Measurements from ENCODE around the gene UBL5.
"Not testable (repeated sequence)": the region's sequence is repeated elsewhere in the genome, so short reads cannot be mapped to it uniquely, and the experiment has no call there.

The UBL5 gene

DNA sequence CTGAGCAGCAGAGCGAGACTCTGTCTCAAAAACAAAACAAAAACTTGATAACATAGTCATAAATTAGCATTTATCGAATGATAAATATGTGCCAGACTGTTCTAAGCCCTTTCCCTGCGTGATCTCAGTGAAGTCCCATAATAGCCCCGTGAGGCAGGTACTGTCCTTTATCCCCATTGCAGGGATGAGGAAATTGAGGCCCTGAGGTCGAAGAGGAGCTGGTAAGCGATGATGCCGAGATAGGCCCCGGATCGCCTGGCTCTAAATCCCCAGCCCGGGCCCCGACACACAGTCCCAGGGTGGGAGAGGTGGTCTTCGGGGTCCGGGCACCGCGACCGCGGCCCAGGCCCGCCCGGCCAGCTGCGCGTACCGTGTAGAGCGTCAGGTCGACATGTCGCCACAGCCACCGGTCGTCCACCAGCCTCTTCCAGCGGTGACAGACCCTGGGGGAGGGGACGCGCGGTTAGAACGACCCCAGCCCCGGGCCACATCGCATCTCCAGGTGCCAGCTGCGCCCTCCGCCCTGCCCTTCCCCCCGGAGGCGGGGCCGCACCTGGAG, 9.5 kb upstream of the UBL5 start:
- DNase-seq: no peak

DNA sequence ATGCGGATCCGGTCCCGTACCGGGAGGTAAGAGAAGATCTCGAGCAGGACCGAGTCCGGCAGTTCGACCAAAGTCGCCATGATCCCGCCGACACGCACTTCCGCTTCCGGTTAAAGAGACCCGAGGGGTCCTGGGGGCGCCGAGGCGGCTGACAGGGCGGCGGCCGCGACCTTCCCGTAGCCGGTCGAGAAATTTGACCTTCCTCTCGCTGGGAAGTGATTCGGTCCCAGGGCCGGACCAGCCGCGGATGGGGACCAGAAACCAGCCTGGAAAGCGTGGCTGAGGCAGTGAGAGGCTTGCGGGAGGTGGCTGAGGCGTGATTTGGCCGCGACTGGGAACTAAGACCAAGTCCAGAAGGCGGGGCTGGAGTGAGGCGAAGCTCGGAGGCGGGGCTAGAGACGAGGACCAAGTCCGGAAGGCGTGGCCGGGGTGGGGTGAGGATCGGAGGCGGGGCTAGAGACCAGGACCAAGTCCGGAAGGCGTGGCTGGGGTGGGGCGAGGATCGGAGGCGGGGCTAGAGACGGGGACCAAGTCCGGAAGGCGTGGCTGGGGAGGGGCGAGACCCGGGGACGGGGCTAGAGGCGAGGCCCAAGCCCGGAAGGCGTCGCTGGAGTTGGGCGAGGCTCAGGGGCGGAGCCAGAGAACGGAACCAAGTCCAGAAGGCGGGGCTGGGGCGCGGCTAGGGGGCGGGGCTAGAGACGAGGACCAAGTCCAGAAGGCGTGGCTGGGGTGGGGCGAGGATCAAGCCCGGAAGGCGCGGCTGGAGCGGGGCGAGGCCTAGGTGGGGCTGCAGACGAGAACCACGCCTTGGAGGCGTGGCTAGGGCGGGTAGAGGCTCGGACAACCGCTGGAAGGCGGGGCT, 8.8 kb upstream of the UBL5 start, which contains the start of gene FBXL12:
FBXL12 (minus strand) TSS at position 346 of the 862 bp plus-strand sequence; CDS start at position 80, 266 bp downstream.
- DNase-seq: peak; percentile 100

DNA sequence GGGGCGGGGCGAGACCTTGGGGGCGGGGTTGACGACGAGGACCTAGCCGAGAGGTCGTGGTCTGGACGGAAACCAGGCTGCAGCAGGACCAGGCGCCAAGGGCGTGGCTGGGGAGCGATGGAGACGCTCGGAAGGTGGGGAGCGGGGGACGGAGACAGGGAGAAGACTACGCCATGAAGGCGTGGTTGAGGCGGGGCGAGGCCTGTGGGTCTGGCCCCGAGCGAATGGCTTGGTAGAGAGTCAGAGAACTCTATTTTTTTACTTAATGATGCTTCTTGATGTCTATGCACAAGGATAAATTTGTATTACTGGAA, 8.2 kb upstream of the UBL5 start:
- no peak for DNase-seq

DNA sequence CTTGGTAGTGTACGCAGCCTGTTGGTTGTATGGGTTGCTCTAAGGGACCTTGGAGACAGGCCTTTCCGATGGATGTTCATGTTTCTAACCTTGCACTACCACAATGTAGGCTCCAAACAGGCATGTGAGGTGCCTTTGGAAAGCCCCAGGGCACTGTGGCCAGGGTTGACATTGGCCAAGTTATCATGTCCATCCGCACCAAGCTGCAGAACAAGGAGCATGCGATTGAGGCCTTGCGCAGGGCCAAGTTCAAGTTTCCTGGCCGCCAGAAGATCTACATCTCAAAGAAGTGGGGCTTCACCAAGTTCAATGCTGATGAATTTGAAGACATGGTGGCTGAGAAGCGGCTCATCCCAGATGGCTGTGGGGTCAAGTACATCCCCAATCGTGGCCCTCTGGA, 7.7 kb upstream of the UBL5 start:
- not testable (repeated sequence) for DNase-seq

DNA sequence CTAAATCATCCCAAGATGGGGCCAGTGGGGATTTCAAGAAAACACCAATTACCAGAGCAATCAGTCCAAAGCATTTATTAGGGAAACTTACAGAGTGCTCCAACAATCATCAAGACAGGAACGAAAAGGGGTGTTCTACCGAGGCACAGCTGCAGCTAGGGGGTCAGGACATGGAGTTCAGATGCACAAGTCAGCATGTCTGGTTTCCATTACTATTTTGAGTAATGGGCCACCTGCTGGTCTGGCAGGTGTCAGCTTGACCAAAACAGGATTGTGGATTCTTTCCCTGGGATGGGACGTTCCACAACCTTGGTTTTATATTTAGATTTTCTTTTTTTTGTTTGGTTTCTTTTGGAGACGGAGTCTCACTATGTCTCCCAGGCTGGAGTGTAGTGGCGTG, 3.9 kb upstream of the UBL5 start:
- DNase-seq: no peak

DNA sequence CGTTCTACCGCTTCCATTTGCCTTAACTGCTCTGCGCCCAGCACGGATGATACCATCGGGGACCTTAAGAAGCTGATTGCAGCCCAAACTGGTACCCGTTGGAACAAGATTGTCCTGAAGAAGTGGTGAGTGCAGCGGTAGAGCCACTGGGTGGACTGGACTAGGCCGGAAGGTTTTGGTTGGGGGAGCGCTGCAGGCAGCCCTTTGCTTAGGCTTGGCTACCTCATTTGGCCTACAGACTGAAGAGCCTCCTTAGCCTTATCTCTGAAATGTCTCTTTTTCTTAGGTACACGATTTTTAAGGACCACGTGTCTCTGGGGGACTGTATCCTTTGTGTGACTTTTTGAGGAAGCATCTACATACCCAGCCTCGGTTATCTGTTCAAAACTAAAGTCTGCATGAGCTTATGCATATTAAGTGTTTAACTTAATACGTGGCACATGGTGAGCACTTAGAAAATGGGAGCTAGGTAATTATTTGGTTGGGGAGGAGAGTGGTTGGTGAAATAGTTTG, 889 bp downstream of the UBL5 start:
- DNase-seq: no peak

DNA sequence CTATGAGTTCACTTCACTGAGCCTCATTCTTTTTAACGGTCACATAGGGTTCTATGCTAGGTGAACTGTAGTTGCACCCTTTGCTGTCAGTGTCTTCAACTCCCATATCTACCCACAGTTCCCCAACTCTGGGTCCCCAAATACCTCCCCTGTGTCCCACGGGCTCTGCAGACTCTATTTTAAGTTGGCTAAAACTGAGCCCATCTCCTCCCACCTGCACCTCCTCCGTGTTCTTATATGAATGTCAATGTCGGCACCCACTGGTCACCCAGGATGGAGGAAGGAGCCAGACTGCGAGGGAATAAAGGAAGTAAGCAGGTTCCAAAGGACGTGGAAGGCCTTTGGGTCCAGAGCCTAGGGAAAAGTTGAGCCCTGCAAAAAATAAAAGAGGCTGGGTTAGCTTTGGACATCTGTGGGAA, 6.6 kb downstream of the UBL5 start:
- no peak for DNase-seq

DNA sequence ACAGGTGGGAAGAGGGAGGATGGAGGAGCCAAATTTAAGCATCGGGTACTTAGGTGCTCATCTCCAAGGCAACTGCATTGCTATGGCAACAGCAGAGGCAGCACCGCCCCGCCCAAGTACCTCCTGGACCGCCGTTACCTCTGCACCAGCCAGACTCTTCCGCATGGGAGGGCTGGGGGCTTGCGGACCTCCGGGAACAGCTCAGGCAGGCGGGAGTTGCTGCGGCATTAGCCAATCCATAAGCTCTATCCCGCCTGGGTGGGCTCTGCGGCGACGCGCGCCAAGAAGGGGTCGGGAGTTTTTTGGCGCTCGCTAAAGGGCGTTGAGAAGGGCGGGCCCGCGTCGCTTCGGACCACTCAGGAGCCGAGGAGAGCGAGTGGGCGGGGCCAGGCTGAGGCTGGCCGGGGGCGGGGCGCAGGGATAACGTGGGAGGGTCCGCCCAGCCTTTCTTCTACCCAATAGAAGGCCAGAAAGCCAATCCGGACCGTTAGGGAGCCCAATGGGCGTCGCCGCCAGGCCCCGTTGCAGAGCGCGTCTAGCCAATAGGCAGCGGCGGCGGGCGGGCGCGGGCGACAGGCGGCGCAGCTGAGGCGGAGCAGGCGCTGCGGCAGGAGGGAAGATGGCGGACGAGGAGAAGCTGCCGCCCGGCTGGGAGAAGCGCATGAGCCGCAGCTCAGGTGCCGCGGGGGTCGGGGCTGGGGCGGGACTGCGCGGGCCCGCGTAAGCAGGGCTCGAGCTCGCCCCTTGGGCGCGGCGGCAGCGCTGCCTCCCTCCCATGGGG, 7.2 kb downstream of the UBL5 start, which contains the start of gene PIN1:
PIN1 (plus strand) TSS at position 593 of the 781 bp plus-strand sequence; CDS start at position 620, 27 bp downstream.
- peak; percentile 96 for DNase-seq

DNA sequence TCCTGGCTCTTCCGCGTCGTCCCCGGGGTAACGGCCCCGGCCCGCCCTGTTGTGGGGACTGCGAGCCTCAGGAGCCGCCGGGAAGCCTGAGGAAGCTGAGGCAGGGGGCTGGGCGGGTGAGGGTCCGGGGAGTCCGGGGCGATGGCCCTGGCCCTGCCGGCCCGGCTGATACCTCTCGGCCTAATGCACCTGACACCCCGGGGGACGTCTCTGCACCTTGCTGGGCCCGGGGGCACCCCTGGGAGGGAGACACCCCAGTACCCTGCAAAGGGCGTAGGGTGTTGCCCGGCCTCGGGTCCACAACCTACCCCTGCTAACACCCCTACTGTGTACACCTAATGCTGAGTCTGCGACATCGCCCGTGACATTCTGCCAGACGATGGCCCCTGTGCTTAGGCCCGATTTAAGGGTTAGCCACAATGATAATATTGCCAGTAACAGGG, 7.8 kb downstream of the UBL5 start:
- DNase-seq: no peak

DNA sequence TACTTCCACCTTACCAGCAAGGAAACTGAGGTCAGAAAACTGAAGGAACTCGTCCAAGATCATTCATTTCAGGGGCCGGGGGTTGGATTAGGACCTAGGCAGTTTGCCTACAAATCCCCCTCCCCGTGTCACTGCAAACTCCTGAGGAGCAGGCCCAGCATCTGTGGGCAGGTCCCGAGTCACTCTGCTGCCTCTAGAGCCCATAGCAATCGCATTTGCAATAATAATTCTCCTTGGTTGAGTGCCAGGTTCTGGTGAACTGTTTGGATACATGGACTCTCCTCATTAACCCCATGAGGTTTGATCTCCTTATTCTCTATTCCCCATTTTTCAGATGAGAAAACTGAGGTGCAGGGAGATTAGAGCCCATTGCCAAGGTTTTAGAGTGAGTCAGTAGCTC, 8.3 kb downstream of the UBL5 start:
- DNase-seq: no peak

DNA sequence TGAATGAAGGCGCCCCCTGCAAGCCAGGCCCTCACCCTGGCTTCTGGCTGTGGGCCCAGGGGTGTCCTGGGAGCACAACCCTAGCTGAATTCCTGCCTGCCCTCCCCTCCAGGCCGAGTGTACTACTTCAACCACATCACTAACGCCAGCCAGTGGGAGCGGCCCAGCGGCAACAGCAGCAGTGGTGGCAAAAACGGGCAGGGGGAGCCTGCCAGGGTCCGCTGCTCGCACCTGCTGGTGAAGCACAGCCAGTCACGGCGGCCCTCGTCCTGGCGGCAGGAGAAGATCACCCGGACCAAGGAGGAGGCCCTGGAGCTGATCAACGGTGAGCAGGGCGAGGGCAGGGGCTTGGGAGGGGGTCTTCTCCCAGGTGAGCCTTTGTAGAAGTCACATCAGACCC, 10.6 kb downstream of the UBL5 start:
- no peak for DNase-seq

DNA sequence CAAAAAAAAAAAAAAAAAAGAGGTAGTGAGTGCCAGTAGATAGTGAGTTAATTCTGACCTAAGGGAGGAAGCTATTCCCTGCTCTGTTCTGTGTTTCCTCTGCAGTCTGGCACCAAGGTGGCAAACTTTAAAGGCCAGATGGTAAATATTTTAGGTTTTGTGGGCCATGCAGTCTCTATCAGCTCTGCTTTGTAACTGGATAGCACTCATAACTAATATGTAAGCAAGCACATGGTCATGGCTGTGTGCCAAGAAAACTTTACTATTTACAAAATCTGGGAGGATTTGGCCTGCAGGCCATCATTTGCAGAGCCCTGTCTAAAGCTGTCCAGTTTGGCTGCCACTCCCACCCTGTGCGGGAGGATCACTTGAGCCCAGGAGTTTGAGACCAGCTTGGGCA, 11.7 kb downstream of the UBL5 start:
- no peak for DNase-seq

DNA sequence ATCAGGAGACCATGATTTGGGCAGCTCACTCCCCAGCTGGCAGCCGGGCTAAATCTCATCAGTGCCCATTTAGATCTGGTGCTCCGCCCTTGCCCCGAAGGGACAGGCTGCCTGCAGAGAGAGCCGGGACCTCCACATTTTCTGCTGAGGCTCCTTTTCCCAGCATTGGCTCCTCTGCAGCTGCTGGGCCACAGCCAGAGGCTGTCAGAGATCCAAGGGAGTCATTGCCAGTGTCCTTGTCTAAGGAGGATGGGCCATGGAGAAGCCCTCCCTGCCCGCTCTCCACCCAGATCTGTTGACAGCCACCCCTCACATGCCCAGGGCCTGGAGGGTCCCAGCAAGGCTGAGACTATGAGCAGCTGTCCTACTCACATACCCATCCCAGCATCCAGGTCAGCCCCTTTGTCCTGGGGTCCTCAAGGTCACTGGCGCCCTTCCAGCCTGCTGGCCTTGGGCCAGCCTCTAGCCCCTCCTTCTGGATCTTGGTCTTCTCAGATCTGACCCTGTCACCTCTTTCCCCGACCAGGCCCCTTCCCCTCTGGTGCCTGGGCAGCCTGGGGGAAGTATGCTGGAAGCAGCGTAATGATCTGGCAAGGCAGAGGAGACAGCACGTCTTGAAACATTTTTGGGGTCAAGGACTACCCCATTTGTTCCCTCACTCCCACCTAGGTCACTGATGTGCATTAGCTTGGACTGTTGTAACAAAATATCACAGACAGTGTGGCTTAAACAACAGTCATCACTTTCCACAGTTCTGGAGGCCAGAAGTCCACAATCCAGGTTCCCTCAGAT, 15.3 kb downstream of the UBL5 start:
- DNase-seq: no peak

DNA sequence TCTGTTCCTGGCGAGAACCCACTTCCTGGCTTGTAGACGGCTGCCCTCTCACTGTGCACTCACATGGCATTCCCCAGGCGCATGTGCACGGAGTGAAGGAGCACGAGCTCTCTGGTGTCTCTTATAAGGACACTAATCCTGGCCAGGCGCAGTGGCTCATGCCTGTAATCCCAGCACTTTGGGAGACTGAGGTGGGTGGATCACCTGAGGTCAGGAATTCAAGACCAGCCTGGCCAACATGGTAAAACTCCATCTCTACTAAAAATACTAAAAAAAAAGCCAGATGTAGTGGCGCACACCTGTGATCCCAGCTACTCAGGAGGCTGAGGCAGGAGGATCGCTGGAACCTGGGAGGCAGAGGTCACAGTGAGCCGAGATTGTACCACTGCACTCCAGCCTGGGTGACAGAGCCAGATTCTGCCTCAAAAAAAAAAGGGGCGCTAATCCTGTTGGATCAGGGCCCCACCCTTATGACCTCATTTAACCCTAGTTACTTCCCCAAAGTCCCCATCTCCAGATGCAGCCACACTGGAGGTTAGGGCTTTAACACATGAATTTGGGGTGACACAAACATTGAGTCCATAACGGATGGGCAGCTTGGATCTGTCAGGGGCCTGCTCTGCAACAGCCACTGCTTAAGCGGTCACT, 16.0 kb downstream of the UBL5 start:
- not testable (repeated sequence) for DNase-seq

DNA sequence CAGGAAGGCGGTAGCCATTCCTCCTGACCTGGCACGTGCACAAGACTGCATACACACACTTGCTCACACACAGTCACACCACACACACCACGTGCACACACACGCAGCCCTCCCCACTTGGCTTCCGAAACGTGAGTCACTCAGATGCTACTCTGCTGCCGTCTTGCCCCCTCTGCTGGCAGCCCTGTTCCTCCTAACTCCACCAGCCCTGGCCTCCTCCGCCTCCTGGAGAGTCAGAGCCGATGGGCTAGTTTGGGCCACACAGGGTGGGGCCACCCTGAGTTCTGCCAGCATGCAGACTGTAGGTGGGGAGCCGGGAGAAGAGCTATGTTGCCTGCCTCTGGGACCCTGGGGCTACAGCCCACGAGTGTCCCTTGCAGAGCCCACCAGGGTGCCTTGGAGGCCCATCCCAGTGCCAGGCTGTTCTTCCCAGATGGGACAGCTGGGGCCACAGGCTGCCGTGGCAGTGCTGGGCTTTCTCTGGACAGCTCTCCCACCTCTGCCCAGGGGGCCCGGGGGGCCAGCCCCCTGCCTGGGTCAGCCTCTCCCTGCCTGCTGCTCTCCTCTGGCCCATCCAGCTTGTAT, 19.5 kb downstream of the UBL5 start:
- no peak for DNase-seq

DNA sequence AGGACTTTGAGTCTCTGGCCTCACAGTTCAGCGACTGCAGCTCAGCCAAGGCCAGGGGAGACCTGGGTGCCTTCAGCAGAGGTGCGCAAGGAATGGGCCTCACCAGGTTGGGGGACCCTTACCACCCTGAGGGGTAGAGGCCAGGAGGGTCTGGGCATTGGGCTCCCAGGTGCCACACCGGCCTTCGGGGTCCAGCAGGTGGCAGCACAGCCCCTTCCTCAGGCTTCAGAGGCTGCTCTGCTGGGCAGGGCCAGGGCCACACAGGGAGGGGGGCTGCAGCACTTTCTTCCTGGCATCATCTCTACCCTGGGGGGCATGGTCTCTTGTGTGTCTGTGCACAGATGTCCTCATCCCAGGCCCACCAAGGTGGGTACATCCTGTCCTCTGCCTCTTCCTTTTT, 20.3 kb downstream of the UBL5 start:
- no peak for DNase-seq

DNA sequence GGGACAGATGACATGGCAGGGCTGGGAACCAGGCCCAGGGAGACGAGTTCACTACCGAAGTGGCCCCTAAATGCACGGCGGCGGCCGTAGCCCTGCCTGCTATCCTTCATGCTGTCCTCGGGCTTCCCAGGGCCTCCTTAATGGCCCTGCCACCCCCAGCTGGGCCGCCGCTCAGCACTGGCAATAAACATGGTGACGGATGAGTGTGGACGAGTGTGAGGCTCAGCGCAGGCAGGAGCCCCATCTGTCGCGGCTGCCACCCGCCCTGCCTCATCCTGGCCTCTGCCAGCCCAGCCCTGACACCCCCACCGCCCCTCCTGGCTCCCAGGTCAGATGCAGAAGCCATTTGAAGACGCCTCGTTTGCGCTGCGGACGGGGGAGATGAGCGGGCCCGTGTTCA, 21.0 kb downstream of the UBL5 start:
- no peak for DNase-seq

DNA sequence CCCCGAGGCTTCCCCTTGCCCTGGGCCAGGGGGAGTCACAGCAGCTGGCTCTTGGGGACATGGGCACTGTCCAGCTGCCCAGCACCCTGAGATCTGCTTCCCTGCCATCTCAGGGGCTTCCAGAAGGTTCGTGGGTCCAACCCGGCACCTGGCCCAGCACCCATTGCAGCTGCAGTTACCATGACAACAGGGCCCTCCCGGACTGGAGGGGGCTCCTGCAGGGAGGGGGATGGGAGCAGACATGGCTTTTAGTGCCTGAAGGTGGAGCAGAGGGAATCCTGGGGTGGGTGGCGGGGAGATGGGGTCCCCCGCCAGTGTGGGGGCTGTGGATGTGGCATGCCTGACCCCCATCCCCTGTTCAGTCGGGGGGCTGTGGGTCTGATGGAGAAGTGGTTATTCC, 22.1 kb downstream of the UBL5 start:
- DNase-seq: no peak

DNA sequence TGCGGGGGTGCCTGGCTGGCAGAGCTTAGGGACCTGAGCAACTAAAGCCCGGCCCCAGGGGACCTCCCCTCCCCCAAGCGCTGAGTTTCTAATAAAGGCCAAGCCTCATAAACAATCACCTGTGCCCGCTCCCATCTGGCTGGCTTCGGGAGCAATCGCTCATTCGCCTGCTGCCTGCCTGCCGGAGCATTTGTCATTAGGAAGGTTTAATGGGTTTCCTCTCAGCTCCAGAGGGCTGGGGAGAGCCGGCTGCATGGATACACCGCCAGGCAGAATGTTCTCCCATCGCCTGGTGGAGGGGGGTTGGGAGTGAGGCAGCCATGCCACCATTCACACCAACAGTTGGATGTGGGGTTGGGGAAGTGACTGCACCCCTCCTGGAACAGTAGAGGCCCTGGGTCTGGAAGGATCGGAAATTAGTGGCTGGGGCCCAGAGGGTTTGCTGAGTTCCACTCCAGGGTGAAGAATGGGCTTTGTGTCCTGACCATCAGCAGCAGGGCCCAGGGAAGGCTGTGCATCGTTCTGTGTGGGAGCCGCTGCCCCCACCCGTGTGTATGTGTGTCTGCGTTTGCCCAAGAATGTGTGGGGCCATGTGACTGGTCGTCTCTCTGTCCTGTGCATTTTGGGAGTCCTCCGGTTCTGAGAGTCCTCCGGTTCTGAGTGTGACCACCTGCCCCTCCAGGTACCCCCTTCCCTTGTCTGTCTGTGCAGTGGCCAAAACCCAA, 22.7 kb downstream of the UBL5 start:
- no peak for DNase-seq

DNA sequence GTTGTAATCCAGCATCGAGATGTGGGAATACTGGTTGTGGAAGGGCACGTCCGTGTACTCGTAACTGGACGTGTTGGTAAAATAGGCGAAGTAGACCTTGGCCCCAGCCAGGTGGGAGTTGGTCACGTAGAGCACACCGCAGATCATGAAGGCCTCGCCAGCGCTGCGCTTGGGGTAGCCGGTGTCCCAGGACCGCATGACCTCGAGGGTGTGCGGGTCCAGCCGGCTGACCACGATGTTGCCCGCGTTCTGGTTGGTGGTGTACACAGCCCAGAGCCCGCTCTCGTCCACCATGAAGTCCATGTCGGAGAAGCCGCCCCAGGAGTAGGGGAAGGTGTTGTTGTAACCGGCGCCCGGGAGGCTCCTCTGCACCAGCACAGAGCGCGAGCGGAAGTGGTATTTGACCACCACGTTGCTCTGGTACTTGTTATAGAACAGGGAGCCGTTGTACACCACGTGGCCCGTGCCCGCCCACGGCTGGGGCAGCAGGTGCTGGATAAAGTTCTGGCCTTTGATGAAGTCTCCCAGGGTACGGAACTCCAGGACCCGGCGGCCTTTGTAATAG, 26.6 kb downstream of the UBL5 start:
- no peak for DNase-seq

DNA sequence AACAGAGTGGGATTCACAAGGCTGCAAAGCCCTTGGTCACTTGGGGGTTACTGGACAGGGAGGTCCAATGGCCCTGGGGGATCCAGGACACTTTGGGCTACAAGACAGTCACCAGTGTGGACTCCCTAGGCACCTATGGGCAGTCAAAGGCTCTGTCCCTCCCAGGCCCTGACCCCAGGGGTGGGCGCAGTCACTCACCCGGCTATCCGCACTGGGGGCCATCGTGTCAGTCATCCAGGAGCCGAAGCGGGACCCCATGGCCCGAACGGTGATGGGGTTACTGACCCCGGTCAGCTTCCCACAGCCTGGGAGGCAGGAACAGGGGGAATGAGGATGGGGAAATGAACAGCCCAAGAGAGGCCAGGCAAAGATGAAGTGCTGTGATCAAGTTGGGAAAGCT, 28.9 kb downstream of the UBL5 start:
- no peak for DNase-seq

Measured in NCI-H146 (cell line).